Lower leg skin (tissue), 4 donors: ENCODE results near the gene MICAL2. TPM values are rescaled to one million over a fixed set of nuclear protein-coding genes. Genes with fewer than 3 reads are reported as not detected.
A peak's percentile ranks its signal among the peaks of the same experiment; 100 is the strongest.

ENCODE experiments used
- DNase-seq, 2 donors: peaks; one replicate each; pipeline ENCODE4 v3.0.0-alpha.2; 2019; ENCODE audit warnings: low spot score in 2 of 2
- H3K4me3 ChIP-seq: fragments of 200-600 bp; sonication (generic); 2 replicates; pipeline ENCODE4 v1.5.1; 2017; ENCODE audit warnings: mild to moderate bottlenecking, low read depth; ENCODE audit not compliant: poor library complexity, severe bottlenecking
- POLR2A ChIP-seq, 2 donors: fragments of 450-650 bp; IDR thresholded peaks; one replicate each; pipeline ENCODE4 v1.6.1; 2016 to 2017; ENCODE audit warnings: antibody characterized with exemption in 2 of 2, mild to moderate bottlenecking in 1 of 2, moderate library complexity in 1 of 2
- WGBS, 2 donors: methylation state at CpG; one replicate each; pipeline ENCODE4 v1.1.5; 2018; 5-methylcytosine and 5-hydroxymethylcytosine counted together
- intact Hi-C: fragments of 100-400 bp; cut with DNase I; formaldehyde crosslinking; loops from one replicate; pipeline ENCODE4 v1.15.0; 2023; ENCODE audit warnings: low total_unique reads
- total RNA-seq, 4 donors: library from RNA; depleted of rRNA; stranded (reverse); fragments of >200 nt; gene quantifications; one replicate each; pipeline ENCODE4 v1.1.0, GENCODE V29; 2016
- TF ChIP-seq, protein P1 (sequence below), 3 donors: fragments of 450-650 bp; IDR thresholded peaks; one replicate each; pipeline ENCODE4 v1.5.1; 2016; ENCODE audit warnings: antibody characterized with exemption in 3 of 3, mild to moderate bottlenecking in 3 of 3, moderate library complexity in 2 of 3

MICAL2 gene
- total RNA-seq, 4 donors from 2014 or later = 117 to 238 (median 145) TPM

DNA sequence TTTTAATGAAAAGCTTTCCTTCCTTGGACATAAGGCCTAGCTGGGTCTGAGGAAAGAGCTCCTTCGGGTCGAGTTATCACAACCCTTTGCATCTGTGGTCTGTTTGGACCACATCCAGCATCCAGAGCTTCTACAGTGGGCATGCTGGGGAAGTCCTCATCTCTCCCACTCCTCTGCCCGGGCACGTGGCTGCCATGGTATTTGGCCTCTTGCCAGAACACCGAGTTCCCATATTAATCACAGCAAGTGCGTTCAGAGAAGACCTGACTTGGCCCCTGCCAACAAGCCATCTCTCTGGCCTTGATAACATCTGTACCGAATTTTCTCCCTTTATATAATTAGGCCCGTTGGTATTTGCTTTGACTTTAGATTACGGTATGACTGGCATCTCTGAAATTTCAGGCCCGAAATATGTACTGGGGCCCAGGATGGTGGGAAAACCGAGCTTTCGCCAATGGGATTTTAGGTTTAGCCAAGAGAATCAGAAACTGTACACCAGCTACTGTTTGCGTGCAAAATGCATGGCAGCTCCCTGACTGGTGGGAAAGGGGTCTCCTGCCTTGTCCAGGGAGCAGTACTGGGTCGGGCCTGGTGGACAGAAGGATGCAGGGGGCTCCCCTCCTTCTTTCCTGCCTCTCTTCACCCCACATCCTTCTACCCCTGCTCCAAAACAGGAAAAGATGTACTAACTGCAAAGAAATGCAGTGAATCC, 90.0 kb downstream of the MICAL2 start:
- DNase-seq = peak in 1 of 2 donors; percentile 82
- WGBS, 2 donors = 49 to 50% methylated on average over 14 of the region's 14 CpGs
- no peak overlapping the region for H3K4me3 ChIP-seq
- TF ChIP-seq, protein P1, sequence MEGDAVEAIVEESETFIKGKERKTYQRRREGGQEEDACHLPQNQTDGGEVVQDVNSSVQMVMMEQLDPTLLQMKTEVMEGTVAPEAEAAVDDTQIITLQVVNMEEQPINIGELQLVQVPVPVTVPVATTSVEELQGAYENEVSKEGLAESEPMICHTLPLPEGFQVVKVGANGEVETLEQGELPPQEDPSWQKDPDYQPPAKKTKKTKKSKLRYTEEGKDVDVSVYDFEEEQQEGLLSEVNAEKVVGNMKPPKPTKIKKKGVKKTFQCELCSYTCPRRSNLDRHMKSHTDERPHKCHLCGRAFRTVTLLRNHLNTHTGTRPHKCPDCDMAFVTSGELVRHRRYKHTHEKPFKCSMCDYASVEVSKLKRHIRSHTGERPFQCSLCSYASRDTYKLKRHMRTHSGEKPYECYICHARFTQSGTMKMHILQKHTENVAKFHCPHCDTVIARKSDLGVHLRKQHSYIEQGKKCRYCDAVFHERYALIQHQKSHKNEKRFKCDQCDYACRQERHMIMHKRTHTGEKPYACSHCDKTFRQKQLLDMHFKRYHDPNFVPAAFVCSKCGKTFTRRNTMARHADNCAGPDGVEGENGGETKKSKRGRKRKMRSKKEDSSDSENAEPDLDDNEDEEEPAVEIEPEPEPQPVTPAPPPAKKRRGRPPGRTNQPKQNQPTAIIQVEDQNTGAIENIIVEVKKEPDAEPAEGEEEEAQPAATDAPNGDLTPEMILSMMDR (IDR thresholded peaks at IDR 0.05) = no peak
- TF ChIP-seq POLR2A (IDR thresholded peaks at IDR 0.05) = no peak
- intact Hi-C loops = no loop called here

DNA sequence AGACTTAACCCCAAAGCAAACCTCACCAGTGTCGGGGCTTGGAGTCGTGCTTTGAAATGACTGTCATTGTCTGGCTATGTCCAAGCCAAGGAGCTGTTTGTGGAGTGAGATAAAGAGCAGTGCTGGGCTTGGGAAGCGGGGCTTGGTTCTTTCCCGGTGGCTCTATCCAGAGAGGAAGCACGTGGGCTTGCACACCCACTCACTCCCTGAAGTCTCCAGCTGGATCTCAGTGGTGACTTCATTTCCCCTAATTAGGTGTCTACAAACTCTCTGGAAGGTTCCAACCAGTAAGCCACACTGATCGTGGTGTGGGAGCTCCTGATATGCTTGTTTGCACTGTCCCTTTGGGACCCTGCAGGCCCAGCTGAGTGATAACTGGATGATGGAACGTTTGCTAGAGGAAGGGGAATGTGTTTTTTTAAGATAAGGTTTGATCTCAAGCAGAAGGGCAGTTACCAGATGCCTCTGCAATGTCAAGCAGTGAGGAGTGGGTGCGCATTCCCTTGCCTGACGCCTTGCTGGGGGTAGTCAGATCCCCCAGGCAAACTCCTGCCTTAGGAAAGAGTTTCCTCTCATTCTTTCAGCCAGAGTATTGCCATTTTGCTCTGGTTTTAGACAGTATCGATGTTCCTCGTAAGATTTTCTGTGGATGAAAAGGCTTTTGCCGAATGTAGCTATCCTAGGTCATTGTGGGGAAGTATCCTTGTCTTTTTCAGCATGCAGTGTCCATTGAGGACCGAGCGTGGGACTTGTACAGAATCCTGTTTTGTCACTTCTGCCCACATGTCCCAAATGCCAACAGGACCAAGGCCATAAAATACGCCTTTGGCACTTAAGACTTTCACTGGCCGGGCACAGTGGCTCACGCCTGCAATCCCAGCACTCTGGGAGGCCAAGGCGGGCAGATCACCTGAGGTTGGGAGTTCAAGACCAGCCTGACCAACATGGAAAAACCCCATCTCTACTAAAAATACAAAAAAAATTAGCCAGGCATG, 90.9 kb downstream of the MICAL2 start:
- DNase-seq = peak in 1 of 2 donors; percentile 69
- intact Hi-C loops = no loop called here
- TF ChIP-seq POLR2A (IDR thresholded peaks at IDR 0.05) = no peak
- TF ChIP-seq, protein P1 (IDR thresholded peaks at IDR 0.05) = no peak
- no peak overlapping the region for H3K4me3 ChIP-seq
- 68 to 69% methylated on average over 18 of the region's 18 CpGs for WGBS, 2 donors

DNA sequence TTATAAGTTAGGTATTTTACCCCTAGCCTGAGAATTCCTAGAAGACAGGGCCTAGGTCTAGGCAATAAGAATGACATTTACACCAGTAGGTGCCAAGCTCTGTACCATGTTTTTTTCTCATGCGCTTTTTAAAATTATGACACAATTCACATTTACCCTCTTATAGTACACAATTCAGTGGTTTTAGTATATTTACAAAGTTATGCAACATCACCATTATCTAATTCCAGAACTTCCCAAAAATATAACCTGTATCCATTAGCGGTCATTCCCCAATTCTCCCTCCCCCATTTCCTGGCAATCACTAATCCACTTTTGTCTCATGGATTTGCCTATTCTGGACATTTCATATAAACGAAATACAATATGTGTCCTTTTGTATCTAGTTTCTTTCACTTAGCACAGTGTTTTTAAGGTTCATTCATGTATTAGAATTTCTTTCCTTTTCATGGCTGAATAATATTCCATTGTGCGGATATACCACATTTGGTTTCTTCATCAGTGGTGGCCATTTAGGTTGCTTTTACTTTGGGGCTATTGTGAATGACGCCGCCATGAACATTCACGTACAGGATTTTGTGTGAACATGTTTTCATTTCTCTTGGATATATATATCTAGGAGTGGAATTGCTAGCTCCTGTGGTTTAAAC, 92.4 kb downstream of the MICAL2 start:
- DNase-seq = no peak
- WGBS, 2 donors = 89 to 96% methylated on average over 7 of the region's 7 CpGs
- intact Hi-C loops = no loop called here
- H3K4me3 ChIP-seq = no peak overlapping the region
- no peak for TF ChIP-seq POLR2A (IDR thresholded peaks at IDR 0.05)
- TF ChIP-seq, protein P1 (IDR thresholded peaks at IDR 0.05) = no peak

DNA sequence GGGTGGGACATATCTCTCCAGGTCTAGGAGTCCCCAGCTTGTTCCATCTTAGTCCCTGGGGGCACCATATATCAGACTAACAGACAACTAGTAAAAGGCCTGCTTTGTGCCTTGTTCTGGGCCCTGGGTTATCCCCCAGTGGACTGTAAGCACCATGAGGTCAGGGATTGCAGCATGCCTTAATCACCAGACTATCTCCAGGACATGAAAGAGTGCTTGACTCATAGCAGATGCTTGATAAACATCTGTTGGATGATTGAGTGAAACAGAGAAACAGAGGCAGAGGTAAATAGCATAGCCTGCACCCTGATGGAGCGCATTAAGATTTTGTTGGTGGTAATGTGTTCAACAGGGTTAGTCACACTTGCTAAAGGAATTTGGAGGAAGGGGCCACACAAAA, 94.1 kb downstream of the MICAL2 start:
- TF ChIP-seq, protein P1 (IDR thresholded peaks at IDR 0.05) = no peak
- no peak for TF ChIP-seq POLR2A (IDR thresholded peaks at IDR 0.05)
- 97 to 100% methylated on average over 1 of the region's 1 CpG for WGBS, 2 donors
- no peak for DNase-seq
- no peak overlapping the region for H3K4me3 ChIP-seq
- intact Hi-C loops = no loop called here

DNA sequence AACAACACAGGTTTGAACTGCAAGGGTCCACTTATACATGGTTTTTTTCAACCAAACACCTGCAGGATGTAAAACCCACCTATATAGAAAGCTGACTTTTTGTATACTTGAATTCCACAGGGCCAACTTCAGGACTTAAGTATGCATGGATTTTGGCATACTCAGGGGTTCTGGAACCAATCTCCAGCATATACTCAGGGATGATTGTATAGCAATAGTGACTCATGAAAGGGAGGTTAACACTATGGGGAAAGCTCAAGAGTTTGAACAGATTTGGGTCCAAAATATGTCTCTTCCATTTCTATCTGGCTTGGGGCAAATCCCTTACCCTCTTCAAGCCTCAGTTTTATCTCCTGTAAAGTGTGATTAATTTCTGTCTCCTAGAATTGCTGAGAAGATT, 94.9 kb downstream of the MICAL2 start:
- intact Hi-C loops = no loop called here

More for the DNA sequence above, 94.9 kb downstream of the MICAL2 start:
- no peak for DNase-seq
- TF ChIP-seq, protein P1 (IDR thresholded peaks at IDR 0.05) = no peak
- no peak for TF ChIP-seq POLR2A (IDR thresholded peaks at IDR 0.05)
- H3K4me3 ChIP-seq = no peak overlapping the region
